ENCODE measurements around the gene PSAP. TPM values are rescaled to one million over a fixed set of nuclear protein-coding genes. Genes with fewer than 3 reads are reported as not detected.

PSAP gene
- total and polyA plus RNA-seq, 4 donors = 255 to 671 (median 472) TPM

- H3K27me3 ChIP-seq (ENCODE audit: control insufficient read depth in 4 of 4, insufficient read depth in 4 of 4, low read length in 3 of 4) = no peaks in the 10 kb centered on the region
- H3K4me3 ChIP-seq (ENCODE audit: low read depth in 1 of 3, low read length in 3 of 3) = no peak overlapping the region
- no peaks in the 10 kb centered on the region for H3K9me3 ChIP-seq (ENCODE audit: control insufficient read depth in 4 of 4, low read length in 3 of 4)
- no peak for TF ChIP-seq FOXA2 (IDR thresholded peaks at IDR 0.05)
- no peak for TF ChIP-seq HNF4G (IDR thresholded peaks at IDR 0.05)
- no peak for TF ChIP-seq RXRA (IDR thresholded peaks at IDR 0.05)
- no peak for TF ChIP-seq YY1 (IDR thresholded peaks at IDR 0.05)
- TF ChIP-seq MAX (IDR thresholded peaks at IDR 0.05) = no peak
- TF ChIP-seq EGR1 (IDR thresholded peaks at IDR 0.05; ENCODE audit: low read depth in 2 of 2) = no peak
- no peak for TF ChIP-seq FOXA1 (IDR thresholded peaks at IDR 0.05)
- no peak for TF ChIP-seq CTCF (IDR thresholded peaks at IDR 0.05; ENCODE audit: low read depth, low read length, missing input control)
- TF ChIP-seq ZBTB33 (IDR thresholded peaks at IDR 0.05) = no peak
- no peak for TF ChIP-seq RAD21 (IDR thresholded peaks at IDR 0.05)
- H3K27ac ChIP-seq (ENCODE audit: low read depth in 1 of 2, low read length in 2 of 2) = no peak overlapping the region
- DNase-seq (ENCODE audit: low spot score) = no peak
- H3K36me3 ChIP-seq (ENCODE audit: control insufficient read depth in 4 of 4, insufficient read depth in 3 of 4, low read depth in 1 of 4, low read length in 3 of 4) = no peaks in the 10 kb centered on the region
- H3K9ac ChIP-seq (ENCODE audit: low read depth in 1 of 2, low read length in 2 of 2) = no peak overlapping the region
- WGBS = 80% methylated on average over 7 of the region's 7 CpGs
- no peaks in the 10 kb centered on the region for H3K4me1 ChIP-seq (ENCODE audit: control insufficient read depth in 4 of 4, insufficient read depth in 4 of 4, low read length in 3 of 4)
Observed at GRCh38 chr10:71865561-71866041, 14.6 kb upstream of the PSAP start.

GRCh38 chr10:71864911-71865361 is 13.9 kb upstream of the PSAP start:
- 78% methylated on average over 5 of the region's 5 CpGs for WGBS
- peaks cover 0 to 2% (median 1%) of the 10 kb centered on the region in 4 donors for H3K4me1 ChIP-seq (ENCODE audit: control insufficient read depth in 4 of 4, insufficient read depth in 4 of 4, low read length in 3 of 4)
- DNase-seq (ENCODE audit: low spot score) = no peak
- no peaks in the 10 kb centered on the region for H3K9me3 ChIP-seq (ENCODE audit: control insufficient read depth in 4 of 4, low read length in 3 of 4)
- no peak overlapping the region for H3K4me3 ChIP-seq (ENCODE audit: low read depth in 1 of 3, low read length in 3 of 3)
- TF ChIP-seq GABPA (IDR thresholded peaks at IDR 0.05 in 1 of 2, conservative IDR thresholded peaks at IDR 0.05 in 1 of 2) (no peak), HNF4A (conservative IDR thresholded peaks at IDR 0.05) (no peak), ZBTB33 (IDR thresholded peaks at IDR 0.05) (no peak), ATF3 (IDR thresholded peaks at IDR 0.05) (no peak), NR2F2 (IDR thresholded peaks at IDR 0.05) (no peak), HNF4G (IDR thresholded peaks at IDR 0.05) (no peak), YY1 (IDR thresholded peaks at IDR 0.05) (no peak), JUND (IDR thresholded peaks at IDR 0.05) (no peak), RAD21 (IDR thresholded peaks at IDR 0.05) (no peak), CTCF (IDR thresholded peaks at IDR 0.05; ENCODE audit: low read depth, low read length, missing input control) (no peak), EGR1 (IDR thresholded peaks at IDR 0.05; ENCODE audit: low read depth in 2 of 2) (no peak)
- H3K27ac ChIP-seq (ENCODE audit: low read depth in 1 of 2, low read length in 2 of 2) = no peak overlapping the region
- H3K9ac ChIP-seq (ENCODE audit: low read depth in 1 of 2, low read length in 2 of 2) = no peak overlapping the region
- H3K27me3 ChIP-seq (ENCODE audit: control insufficient read depth in 4 of 4, insufficient read depth in 4 of 4, low read length in 3 of 4) = no peaks in the 10 kb centered on the region
- no peaks in the 10 kb centered on the region for H3K36me3 ChIP-seq (ENCODE audit: control insufficient read depth in 4 of 4, insufficient read depth in 3 of 4, low read depth in 1 of 4, low read length in 3 of 4)

Measured in liver (tissue), 9 donors.